Stimulated activated CD8-positive, alpha-beta memory T cell treated with anti-CD3 and anti-CD28 coated beads, Interleukin-7, amount 100 ng/mL, for 4 hours (primary cell): ENCODE results near the gene VAV2.

Source experiments
- DNase-seq, 2 donors: peaks; one replicate each; pipeline ENCODE4 v3.0.0-alpha.2; 2020; ENCODE audit warnings: low read depth in 2 of 2

The VAV2 gene

DNA sequence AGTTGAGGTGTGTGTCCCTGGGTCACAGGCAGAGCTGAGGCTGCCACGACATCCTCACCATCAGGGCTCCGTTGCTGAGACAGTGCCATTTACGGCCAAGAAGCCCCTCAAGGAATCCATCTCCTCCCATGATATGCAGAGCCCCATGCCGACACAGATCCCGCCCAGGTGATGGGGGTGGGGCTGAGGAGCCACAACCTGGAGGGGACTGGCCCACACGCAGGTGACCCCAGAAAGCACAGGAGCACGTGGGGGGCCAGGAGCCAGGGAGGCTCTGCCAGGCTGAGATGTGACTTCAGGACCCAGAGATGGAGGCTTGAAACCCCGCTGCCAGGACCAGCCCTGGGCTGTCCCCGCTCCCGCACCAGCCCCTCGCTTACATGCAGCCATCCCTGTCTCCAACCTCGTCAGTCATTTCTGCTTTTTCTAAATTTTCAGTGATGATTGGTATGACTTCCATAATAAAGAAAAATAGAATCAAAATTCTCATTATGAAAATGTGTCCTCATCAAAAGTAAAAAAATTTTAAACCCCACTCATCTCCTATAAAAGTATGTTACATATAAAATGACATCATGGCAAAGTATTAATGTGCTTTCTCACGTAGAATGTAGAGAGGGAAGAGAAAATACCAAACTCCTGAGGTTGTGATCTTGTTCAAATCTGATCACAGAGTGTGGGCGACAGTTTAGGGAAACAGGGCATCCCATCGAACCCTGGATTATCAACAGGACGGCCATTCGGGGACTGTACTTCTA, 155.9 kb downstream of the VAV2 start:
- DNase-seq, result no peak

DNA sequence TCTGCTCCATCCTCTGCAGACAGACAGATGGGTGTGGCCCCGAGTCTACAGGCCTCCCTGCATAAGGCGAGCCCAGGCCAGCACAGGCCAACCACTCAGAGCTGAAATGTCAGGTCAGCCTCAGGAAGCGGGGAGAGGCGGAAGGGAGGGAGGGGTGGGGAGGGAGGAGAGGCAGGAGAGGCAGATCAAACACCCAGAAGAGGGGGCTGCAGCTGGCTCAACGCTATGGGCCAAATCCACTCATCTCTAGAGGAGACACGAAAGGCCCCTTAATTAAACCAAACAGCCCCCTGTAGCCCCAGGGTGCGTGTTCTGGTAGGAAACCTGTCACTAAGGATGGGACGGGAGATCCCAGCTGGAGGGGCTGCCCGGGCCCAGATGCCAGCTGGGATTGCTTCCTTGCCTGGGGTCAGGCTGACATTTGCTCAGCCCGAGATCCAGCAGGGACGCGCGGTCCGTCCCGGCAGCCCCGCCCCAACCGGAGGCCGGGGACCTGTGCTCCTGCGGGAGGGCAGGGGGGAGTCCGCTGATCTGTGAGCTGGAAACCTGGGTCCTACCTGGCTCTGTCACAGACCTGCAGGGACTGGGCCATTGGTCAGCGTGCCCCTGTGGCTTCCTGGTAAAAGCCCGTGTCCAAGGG, 156.7 kb downstream of the VAV2 start:
- no peak for DNase-seq

DNA sequence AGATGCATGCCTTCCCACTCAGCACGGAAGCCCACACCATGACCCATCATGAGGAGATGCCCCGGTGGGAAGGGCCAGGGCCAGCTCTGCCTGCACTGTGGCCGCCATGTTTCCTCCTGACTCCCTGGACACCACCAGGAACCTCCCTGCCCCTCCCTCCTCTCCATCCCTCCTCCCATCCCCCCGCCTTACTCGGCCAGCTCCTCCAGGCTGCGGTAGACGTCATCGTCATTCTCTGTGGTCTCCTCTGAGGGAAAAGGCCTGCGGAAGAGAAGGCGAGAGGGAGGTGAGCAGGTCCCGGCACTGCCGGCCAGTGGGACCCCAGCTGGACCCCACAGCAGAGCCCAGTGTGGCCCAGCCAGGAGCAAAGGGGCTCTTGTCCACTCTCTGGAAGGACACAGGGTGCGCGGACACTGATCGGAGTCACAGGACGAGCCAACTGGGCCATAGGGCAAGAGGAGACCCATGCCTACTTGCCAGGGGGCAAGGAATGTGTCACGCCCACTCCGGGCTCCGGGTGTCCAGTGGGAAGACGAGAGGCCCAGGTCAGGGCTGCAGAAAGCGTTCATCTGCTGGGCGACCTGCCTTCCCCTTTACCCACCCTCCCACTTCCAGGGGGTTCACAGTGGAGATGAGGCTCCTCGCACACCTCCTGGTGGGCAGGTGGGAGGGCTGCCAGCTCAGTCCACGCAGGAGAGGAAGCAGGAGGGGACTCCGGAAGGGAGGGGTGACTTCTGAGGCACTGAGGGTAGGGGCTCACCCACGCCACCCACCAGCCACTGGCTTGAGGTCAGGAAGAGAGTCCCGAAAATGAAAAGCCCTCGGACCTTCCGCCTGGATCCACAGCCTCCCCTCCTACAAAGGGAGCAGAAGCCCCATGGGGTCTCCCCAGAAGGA, 157.8 kb downstream of the VAV2 start:
- no peak for DNase-seq

DNA sequence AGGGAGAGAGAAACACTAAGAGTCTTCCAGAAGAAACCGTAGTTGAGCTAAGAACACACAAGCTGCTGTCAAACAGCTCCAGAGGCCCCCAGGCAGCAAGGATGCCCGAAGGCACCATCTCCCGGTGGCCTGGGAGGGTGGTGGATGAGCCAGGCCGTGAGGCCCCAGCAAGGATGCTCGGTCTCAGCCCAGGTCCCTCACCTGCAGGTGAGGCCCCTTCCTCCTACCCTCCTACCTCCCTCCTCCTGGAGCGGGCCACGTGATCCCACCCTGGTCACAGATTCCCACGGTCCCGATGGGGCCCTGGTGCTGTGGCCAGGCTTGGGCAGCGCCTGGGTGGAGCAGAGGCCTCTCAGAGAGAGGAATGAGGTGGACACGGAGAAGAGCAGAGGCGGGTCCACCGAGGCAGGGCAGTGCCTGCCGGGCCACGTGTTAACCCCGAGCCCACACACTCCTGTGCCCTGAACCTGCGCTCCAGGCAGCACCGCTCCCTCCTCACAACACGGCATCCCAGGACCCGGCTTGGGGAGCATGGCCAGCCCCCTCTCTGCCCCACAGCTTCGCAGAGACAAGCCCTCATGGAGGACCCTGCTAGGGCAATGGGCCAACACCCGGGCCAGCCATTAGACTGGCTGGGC, 158.6 kb downstream of the VAV2 start:
- no peak for DNase-seq

DNA sequence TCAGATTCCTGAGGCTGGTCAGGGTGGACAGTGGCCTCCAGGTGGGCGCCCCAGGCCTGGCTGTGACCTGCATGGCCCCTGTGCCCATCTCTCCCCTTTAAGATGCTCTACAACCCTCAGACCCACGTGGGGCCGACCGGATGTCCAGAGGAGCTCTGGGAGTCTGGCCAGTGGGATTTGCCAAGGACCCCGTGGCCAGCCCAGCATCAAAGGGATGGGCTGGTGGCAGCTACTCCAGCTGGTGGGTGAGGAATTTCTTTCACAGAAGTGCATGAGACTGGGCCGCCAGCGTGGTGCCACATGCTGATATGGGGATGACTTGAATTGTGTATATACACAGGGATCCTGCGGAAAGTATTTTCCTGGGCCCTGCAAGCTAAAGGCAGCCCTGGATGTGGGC, 159.2 kb downstream of the VAV2 start:
- no peak for DNase-seq

DNA sequence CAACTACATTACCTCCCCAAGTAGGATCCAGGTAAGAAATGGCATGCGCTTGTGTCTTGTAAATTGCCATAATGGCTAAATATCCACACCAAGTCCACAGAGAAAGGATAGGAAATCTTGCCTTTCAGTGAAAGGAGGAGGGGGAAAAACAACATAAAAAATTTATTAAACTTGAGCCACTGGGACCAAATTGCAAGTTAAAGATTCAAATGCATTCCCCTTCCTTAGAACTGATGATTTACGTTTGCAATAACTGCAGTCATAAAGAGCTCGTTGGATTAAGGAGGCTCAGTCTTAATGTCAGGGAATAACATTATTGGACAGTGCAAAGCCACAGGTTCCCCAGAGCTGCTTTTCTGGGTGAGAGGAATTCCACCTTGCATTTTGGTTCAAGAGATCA, 161.4 kb downstream of the VAV2 start:
- DNase-seq, result no peak

DNA sequence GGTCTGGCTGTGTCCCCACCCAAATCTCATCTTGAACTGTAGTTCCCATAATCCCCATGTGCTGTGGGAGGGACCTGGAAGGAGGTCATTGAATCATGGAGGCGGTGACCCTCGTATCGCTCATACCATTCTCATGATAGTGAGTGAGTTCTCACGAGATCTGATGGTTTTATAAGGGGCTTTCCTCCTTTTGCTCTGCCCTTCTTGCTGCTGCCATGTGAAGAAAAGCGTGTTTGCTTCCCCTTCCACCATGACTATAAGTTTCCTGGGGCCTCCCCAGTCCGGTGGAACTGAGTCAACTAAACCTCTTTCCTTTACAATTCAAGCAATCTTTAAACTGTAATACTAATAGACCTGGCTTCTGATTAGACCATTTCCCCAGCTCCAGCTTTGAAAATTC, 161.8 kb downstream of the VAV2 start:
- DNase-seq, result no peak

DNA sequence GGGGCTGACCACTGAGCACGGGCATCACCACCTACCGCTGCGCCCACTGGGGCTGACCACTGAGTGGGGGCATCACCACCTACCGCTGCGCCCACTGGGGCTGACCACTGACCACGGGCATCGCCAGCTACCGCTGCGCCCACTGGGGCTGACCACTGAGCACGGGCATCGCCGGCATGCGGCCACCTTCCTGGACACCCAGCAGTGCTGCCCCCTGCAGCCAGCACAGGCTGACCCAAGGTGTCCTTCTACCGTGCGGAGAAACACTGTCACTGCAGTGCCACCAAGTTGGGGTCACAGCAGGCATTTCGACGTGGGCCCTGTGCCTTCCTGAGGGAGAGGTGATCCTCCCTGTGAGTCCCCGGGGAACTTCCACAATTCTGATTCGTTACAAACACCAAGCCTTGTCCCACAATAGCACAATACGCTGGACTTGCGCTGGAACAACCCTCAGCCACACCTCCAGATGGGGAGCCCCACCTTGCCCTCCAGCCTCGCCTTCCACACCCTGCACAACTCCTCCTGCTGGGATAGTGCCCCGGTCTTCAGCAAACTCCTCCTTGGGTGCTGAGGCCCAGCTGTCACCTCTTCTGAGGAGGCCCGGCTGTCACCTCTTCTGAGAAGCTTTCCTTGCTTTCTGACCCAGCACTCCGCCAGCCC, 163.7 kb downstream of the VAV2 start:
- no peak for DNase-seq

DNA sequence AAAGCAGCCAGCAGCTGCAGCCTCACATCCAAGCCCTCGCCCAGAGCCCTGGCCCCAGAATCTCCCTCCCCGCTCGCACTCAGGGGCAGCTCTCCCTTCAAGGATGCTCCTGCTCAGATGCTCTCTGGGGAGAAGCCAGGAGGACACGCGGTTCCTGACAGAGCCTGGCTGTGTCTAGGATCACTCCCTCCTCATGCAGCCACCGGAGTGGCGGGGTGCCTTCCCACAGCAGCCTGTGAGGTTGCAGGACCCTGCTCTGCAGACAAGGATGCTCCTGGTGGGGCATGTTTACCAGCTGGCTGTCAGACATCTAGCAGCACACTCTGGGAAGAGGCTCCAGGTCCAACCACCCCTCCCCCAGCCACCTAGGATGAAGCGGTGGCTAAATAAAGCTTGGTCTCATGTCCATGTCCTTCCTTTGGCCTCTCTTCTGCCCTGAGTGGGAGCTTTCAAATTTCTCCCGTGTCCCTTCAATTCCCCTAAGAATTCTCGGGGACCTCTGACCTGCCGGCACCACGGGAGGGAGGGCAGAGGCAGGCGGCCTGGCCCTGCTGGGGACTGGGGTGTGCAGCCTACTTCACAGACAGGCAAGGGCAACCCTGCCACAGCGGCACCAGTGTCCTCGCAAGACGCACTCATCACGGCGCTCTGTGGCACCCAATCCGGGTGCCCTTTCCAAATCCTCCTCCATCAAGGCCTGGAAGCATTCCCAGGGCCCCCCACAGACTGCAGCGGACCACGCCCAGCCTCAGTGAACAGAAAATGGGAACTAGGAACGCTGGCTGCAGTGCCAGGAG, 165.6 kb downstream of the VAV2 start:
- no peak for DNase-seq

DNA sequence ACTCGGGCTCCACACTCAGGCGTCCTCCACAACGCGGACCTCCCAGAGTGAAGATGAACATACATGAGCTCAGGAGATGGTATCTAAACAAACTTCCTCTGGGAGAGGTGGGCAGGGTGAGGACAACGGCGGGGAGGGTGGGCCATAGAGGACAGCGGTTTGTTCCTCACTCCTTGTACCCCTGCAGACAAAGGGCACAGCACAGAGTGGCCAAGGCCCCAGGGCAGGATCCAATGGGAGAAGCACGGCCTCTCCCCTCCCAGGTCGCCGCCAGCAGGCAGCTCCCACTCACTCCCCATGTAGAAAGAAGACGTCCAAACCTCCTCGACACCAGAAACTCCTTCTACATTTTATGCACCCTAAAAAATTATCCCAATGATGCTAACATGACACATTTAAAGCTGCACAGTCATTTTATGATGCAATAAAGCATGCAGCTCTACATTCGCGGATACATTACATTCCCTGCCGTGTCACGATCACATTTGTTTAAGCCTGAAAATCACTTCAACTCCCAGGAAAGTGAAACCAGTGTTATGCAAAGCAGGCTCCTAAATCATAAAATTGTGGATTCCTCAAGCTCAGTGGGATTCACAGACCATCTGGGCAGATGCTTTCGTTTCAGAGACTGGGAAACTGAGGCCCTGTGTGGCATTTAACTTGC, 166.4 kb downstream of the VAV2 start:
- no peak for DNase-seq

DNA sequence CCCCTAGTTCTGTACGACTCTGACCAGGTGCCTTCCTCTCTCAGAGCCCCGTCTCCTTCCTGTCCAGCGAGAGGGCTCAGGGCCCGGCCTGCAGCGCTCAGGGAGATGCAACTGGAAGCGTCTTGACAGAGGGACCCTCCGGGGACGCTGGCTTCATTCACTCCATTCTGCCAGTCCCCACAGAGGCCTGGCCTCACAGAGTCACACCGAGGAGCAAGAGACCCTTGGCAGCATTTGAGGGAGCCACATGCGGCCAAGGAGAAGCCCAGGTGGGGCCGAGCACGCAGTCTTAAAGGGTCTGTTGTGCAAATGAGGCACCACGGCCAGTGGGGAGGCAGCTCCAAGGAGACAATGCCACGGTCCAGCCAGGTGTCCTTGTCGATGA, 167.3 kb downstream of the VAV2 start:
- no peak for DNase-seq

DNA sequence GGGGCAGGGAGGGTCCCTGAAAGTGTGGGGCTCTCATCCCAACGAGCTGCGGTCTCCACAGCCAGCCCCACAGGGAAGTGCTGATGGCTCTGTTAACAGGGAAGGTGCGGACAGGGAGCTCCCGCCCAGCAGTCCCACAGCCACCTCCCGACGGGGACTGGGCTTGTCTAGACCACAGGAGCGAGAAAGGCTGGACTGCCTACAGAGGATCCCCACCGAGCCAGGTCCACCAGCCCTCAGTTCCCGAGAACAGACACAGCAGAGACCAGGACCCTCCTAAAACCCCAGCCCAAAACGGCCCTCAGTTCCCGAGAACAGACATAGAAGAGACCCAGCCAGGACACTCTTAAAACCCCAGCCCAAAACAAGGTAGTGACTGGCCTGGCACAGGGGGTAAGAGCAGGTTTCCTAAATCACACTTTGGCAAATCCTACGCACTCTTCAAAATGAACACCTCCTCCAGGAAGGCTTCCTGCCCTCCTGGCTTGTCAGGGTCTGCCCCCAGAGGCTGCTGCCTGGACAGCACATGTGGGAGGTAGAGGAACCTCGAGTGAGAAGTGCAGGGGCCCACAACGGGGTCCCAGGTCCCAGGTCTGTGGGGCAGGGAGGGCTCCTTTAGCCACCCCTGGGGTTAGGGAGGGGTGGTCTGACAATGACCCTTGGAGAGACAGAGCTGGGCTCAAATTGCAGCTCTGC, 167.9 kb downstream of the VAV2 start:
- DNase-seq, result no peak

DNA sequence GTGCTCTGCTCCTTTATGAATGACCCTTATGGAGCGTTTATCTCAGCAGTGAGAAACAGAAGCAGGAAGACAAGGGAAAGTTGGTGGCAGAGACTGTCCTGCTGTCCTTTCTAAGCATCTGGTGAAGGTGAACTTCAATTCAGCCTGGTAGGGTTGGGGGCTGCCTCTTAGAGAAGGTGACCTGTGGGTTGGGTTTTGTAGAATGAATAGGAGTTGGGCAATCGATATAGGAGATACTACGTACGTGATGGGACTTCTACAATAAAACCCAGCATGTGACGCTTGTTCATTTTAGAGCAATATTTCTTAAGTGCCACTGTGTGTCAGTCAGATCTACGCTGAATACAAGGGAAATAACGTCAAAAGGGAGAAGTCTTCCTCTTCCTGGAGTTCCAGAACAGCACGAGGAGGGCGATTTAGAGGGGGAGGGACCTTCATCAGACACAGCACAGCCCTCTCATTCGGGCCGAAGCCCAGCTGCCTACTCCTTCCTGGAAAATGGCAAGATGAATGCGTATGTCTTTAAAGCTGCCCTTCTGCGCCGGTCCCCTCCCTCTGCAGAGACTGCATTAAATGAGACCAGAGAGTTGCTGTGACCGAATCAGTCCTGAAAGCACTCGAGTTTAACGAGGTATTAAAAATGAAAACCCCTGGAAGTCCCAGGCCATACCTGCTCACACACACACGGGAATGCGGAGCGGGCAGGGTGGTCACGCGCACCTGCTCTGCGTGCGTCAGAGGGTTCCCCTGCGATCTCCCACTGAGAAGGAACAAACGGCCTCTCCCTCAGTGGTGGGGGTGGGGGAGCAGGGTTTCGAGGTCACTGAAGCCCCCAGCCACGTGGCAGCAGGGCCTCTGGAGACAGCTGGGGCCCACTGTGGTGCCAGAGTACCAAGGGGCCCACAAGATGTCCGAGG, 168.7 kb downstream of the VAV2 start:
- DNase-seq, result no peak

DNA sequence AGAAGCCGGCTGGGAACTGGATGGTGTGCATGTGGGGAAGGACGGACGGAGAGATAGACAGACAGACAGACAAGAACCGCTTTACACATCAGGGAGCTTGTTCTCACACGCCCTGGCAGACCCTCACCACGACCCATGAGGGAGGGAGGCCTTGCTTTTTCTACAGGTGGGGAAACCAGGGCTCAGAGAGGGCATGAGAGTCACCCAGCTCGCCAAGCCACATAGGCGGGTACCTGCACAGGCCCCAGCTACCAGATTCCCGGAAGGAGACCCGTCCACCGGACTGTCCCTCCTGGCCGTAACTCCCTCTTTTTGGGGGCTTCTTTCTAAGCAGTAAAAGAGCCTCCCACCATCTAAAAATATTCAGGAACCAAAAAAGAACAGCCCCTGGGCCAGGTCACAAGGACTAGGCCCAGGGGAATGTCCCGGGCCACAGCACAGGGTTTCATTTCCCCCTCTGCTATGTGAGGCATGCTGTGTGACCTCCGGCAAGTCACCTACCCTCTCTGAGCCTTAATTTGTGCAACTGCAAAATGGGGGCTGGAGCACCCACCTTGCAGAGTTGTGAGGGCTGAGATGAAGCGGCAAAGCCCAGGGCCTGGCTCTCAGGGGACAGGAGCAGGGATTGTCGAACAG, 169.6 kb downstream of the VAV2 start:
- no peak for DNase-seq

DNA sequence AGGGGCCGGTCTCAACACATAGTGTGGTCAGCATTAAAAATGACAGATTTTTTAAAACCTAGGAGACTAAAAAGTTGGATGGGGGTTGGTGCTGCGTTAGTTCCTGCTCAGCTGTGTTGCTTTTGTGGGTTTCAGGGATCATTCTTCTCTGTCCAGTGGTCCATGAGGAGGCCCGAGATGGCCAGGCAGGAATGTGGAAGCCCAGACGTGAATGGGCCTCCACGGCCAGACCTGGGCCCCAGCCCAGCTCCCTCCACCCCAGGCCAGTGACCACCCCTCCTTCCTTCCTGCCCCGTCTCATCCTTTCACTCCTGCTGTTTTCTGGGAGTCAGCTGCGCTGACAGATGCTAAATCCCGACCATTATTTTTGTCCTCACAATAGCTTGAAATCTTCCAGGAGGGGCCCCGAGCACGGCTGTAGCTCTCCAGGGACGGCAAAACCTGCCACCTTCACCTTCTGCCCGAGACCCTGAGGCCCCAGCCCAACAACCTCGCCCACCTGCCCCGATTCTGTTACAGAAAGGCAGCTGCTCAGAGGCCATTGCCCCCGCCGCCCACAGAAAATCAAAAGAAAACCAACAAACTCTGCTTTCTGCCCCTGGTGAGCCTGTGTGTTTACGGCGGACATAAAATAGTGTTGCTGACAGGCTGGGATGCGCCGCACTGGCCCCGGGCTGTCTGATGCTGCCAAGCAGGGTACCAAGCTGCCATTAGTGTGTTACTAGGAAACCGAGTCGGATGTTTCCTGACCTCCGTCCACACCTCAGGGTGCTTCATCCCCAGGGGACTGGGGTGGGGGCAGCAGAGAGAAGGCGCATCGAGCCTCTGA, 170.3 kb downstream of the VAV2 start:
- no peak for DNase-seq

DNA sequence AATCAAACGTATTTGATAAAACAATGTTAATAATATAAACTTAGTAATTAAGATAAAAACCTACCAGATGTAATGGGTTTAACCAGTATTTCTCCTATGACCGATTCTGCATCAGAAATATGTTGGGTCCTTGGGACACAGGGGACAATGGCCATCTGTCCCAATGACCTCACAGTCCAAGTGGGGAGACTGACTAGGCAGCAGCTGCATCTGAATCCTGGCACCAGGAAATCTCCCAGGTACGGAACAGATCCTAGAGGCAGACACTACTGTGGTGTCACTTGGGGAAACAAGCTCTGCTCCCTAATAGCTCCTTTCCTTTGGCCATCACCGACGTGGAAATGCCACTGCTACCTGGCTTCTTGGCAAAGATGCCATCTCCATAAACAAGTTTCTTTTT, 172.2 kb downstream of the VAV2 start:
- no peak for DNase-seq

DNA sequence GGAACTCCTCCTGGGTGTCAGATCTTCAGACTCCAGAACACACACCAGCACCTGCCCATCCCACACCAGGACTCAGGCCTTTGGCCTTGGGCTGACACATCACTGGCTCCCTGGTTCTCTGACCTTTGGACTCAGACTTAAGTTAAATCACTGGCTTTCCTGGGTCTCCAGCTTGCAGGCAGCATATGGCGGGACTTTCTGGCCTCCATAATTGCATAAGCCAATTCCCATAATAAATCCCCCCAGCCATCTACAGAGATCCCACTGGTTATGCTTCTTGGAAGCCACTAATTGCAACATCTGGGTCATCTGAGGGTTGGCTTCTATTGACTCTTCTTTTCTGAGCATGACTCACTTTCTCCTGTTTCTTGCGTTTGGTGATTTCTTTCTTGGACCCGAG, 173.7 kb downstream of the VAV2 start:
- no peak for DNase-seq
